HG02571 (cell line): ENCODE data around the gene ANGPTL1.
"Not testable (repeated sequence)": the region's sequence is repeated elsewhere in the genome, so short reads cannot be mapped to it uniquely, and the experiment has no call there.

Source experiments
- ATAC-seq: cut with Tn5 transposase; IDR thresholded peaks from one replicate; pipeline ENCODE4 v1.9.1; 2021; ENCODE audit warnings: mild to moderate bottlenecking, moderate library complexity; ENCODE audit not compliant: unreplicated experiment

Gene ANGPTL1

DNA sequence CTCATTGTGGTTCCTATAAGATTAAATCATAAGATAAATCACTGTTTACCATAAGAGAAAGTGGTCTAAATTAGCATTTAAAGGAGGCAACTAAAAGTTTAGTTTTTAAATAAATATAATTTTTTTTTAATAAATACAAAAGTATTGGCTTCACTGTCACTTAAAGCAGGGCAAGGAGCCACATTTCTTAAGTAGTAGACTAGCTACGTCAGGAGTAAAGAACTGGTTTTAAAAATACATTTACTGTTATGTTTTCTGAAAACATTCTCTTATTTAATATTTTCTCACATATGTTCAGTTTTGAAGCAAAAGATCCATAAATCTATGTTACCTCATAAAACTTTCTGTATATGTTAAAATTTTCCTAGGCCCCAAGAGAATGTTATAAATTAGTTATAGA is 2.2 kb downstream of the ANGPTL1 start:
- no peak for ATAC-seq

DNA sequence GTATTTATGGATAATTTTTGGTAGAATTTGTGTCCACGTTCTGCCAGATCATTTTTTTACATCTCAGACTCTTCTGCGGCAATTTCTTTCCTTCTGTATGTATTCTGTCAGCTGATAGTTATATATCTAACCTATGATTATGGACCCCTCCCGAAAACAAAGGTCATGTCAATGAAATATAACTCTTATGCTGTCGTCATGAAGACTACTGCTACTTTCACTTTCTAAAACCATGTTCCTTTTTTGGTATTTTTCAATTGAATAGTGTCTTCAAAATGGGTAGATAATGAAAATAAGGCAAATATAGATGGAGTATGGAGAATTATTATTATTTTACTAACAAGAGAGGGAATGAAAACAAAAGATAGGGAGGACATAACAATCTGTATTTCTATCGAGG is 3.2 kb downstream of the ANGPTL1 start:
- no peak for ATAC-seq

DNA sequence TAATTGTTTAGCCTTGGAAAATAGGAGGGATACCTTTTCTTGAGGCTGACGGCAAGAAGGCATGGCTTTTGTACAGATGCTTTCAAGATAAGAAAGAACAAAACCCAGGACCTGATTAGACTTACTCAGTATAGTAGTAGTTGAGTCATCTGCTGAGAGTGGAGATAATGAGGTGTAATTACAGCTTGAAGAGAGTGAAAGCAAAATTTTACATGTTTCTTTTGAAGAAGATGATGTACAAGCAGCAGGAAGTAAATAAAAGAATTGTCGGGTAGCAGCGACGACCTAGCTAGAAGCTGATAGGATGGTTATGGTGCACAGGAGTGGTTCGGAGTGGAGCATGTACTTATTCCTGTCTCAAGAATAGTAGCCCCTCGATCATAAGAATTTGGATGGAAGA is 6.6 kb downstream of the ANGPTL1 start:
- ATAC-seq, result no peak

GRCh38 chr1:178862864-178863263 is 8.0 kb downstream of the ANGPTL1 start:
- ATAC-seq, result no peak

- no peak for ATAC-seq
These were observed 8.5 kb downstream of the ANGPTL1 start for GRCh38 chr1:178862416-178862815.

GRCh38 chr1:178857126-178857525 is 13.8 kb downstream of the ANGPTL1 start:
- no peak for ATAC-seq

- ATAC-seq, result no peak
These were observed 21.0 kb downstream of the ANGPTL1 start for GRCh38 chr1:178849918-178850317.

DNA sequence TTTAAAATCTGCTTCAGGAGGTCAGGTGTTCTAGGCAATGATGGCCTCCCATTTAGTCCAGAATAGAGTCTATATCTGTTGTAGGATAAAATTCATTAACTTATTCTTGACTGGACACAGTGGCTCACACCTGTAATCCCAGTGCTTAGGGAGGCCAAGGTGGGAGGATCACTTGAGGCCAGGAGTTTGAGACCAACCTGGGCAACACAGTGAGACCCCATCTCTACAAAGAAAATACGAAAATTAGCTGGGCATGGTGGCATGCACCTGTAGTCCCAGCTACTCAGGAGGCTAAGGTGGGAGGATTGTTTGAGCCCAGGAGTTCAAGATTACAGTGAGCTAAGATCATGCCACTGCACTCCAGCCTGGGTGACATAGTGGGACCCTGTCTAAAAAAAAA is 23.0 kb downstream of the ANGPTL1 start:
- not testable (repeated sequence) for ATAC-seq

- ATAC-seq, result no peak
These were observed 23.5 kb downstream of the ANGPTL1 start for GRCh38 chr1:178847396-178847849.

- no peak for ATAC-seq
These were observed 24.6 kb downstream of the ANGPTL1 start for GRCh38 chr1:178846306-178846705.

DNA sequence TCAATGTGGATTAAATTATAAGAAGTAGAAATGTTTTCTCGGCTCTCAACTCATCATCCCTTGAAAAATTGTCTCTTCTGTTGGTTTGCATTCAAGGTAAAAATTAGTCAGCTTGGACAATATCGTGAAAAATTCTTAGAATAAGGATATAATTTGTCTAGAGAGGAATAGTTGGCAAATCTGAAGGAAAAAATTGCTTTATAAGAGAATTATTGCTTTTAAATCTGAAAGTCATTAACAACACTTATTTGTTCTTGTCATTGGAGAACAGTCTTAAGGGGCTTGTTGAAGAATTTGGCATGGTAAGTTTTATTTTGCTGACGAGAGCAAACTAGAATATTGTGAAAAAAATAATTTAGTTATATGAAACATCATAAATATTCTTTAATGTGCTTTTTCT is 26.4 kb downstream of the ANGPTL1 start:
- ATAC-seq, result no peak

DNA sequence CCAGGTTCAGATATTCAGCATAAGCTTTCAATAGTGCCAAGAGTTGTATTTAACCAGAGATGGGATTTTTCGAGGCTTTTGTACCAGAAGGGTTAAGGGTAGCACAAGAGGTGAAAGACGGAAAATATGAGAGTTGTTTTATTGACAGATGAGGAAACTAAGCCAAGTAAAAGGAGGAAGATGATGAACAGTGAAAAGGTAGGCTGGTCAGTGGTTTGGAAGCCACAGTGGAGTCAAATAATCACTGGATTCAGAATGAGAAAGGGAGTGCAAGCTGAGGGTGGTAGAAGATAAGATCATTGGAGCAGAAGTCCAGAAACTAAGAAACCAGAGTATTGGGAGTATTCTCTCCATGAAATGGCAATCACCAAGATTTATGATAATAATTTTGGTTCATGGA is 45.7 kb downstream of the ANGPTL1 start:
- ATAC-seq, result no peak

- ATAC-seq, result no peak
These were observed 49.6 kb downstream of the ANGPTL1 start for GRCh38 chr1:178821134-178821866.

- no peak for ATAC-seq
These were observed 51.8 kb downstream of the ANGPTL1 start for GRCh38 chr1:178819123-178819522.

DNA sequence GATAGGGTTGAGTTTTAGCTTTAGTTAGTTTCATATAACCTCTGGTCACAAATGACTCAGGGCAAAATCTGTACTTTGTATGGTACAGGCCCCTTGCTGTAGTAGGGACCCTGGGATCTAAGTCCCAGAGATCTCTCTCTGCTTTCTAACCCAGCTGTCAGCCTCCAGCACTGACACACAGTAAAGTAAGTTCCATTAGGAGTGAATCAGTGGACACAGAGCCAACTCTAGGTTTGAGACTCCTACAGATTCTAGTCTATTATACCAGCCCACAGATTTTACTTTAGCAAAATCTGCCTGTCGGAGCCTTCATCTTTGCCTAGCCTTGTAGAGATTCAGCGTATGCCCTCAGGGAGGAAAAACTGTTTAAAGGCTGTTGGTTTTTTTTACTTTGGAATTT is 52.5 kb downstream of the ANGPTL1 start:
- no peak for ATAC-seq

DNA sequence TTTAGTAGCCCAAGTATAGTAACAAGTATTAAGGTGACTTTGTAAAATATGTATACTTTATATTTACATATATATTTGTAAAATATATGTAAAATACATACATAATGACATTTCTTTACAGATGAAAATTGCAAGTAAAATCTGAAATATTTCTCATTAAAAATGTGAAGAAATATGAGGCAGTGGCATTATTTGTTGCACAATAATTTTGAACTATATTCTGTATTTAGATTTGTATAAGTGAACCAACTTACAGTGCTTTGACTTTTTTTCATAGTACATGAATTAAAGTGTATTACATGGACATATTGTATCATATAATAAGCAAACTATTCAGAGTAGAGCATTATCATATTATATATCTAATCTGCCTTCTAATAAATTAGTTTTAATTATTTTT is 60.3 kb downstream of the ANGPTL1 start:
- no peak for ATAC-seq

GRCh38 chr1:178808529-178808928 is 62.3 kb downstream of the ANGPTL1 start:
- no peak for ATAC-seq

DNA sequence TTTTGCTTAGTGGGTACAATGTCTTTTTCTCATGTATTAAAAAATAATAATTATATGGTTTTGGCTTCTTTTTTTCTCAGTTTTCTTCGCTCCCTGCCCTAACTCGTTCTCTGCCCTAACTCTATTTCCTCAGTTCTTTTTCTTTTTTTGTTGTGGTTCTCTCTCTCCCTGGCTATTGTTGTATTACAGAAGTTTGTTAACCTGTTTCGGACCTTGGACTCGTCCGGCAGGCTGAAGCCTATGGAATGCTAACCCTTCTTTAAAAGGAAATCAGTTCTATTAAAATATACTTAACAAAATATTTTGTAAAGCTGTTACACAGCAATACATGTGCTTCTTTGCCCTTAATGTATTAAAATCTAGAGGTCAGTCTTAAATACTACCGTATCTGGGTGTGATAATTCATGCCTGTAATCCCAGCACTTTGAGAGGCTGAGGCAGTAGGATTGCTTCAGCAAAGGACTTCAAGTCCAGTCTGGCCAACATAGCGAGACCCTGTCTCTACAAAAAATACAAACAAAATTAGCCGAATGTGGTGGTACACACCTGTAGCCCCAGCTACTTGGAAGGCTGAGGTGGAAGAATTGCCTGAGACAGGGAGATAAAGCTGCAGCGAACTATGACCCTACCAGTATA is 64.1 kb downstream of the ANGPTL1 start:
- no peak for ATAC-seq

- no peak for ATAC-seq
These were observed 68.0 kb downstream of the ANGPTL1 start for GRCh38 chr1:178802873-178803272.
